TTC549 (cell line): Measurements from ENCODE around the gene PCDHB6.
"Not testable (repeated sequence)": the region's sequence is repeated elsewhere in the genome, so short reads cannot be mapped to it uniquely, and the experiment has no call there.

Experiments
- FAIRE-seq: peaks from 2 replicates; lab custom pipeline; 2012; peaks lifted over from hg19 to GRCh38; lab: Jason Lieb, UNC

The PCDHB6 gene

GRCh38 chr5:141149812-141150211 is at the start of gene PCDHB6:
Gene PCDHB6, plus strand, starts transcription at chr5:141150057. Its CDS starts 201 bp downstream, at chr5:141150258.
- FAIRE-seq = no peak

- no peak for FAIRE-seq
Measured at GRCh38 chr5:141100243-141100805, 49.5 kb upstream of the PCDHB6 start, which contains the start of gene PCDHB3. Gene PCDHB3, plus strand, starts transcription at chr5:141100473. Its CDS starts 177 bp downstream, at chr5:141100650.

DNA sequence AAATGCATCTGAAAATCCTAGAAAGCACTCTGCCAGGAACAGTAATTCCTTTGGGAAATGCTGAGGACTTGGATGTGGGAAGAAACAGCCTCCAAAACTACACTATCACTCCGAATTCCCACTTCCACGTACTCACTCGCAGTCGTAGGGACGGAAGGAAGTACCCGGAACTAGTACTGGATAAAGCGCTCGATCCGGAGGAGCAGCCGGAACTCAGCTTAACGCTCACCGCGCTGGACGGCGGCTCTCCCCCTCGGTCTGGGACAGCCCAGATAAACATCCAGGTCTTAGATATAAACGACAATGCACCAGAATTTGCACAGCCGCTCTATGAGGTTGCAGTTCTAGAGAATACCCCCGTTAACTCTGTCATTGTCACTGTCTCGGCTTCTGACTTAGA is 48.8 kb upstream of the PCDHB6 start:
- no peak for FAIRE-seq

GRCh38 chr5:141102070-141102469 is 47.8 kb upstream of the PCDHB6 start:
- FAIRE-seq = not testable (repeated sequence)

DNA sequence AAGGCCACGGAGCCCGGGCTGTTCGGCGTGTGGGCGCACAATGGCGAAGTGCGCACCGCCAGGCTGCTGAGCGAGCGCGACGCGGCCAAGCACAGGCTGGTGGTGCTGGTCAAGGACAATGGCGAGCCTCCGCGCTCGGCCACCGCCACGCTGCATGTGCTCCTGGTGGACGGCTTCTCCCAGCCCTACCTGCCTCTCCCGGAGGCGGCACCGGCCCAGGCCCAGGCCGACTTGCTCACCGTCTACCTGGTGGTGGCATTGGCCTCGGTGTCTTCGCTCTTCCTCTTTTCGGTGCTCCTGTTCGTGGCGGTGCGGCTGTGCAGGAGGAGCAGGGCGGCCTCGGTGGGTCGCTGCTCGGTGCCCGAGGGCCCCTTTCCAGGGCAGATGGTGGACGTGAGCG is 47.4 kb upstream of the PCDHB6 start:
- FAIRE-seq = not testable (repeated sequence)

GRCh38 chr5:141105350-141105749 is 44.5 kb upstream of the PCDHB6 start:
- FAIRE-seq = no peak

- no peak for FAIRE-seq
Measured at GRCh38 chr5:141119250-141119649, 30.6 kb upstream of the PCDHB6 start.

- no peak for FAIRE-seq
Measured at GRCh38 chr5:141121563-141121962, 28.3 kb upstream of the PCDHB6 start, which contains the start of gene PCDHB4. Gene PCDHB4, plus strand, starts transcription at chr5:141121818. Its CDS starts 181 bp downstream, at chr5:141121999.

DNA sequence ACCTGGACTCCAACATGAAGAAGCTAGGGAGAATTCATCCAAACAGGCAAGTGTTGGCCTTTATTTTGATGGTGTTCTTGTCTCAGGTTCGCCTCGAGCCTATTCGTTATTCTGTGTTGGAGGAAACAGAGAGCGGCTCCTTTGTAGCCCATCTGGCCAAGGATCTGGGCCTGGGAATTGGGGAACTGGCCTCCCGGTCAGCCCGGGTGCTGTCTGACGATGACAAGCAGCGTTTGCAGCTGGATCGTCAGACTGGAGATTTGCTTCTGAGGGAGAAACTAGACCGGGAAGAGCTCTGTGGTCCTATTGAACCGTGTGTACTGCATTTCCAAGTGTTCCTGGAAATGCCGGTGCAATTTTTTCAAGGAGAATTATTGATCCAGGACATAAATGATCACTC is 27.9 kb upstream of the PCDHB6 start:
- FAIRE-seq = no peak

- not testable (repeated sequence) for FAIRE-seq
Measured at GRCh38 chr5:141123396-141124135, 26.3 kb upstream of the PCDHB6 start.

DNA sequence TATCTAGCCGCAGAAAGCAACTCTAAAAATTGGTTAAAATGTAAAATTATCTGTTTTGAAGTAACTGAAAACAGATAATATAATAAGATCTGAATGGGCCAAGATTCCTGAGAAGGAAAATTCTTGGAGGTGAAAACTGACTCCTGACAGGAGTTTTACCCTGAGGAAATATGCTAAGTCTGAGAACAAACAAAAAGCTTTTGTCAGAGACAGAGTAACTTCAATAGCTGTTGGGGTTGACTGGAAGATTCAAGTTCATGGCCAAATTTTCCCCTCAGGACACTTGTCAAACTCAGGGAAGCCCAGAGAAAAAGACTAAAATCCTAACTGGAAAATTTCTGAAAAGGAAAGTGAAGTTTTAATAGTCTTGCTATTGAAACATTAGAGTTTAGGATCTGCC is 22.6 kb upstream of the PCDHB6 start:
- no peak for FAIRE-seq

DNA sequence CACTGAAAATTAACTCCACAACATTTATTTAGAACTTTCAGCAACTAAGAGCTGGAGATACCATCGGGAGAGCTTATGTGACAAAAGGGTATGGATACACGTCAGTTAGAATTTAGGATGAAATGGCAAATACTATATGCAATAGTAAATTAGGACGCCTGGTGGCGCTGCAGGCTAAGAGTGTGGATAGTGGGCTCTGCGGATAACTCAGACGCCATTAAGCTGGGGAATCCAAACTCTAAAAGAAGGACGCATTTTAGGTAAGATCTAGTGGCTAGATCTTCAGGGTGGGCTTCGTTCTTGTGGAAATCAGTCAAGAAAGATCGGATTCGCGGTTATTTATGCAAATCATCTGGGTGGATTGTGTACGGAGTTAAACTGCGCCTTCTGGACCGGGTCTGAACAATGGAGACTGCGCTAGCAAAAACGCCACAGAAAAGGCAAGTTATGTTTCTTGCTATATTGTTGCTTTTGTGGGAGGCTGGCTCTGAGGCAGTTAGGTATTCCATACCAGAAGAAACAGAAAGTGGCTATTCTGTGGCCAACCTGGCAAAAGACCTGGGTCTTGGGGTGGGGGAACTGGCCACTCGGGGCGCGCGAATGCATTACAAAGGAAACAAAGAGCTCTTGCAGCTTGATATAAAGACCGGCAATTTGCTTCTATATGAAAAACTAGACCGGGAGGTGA is 14.7 kb upstream of the PCDHB6 start, which contains the start of gene PCDHB5:
Gene PCDHB5 (plus strand): TSS at position 177 of the 688 bp plus-strand sequence. CDS start 229 bp downstream, at position 406.
- FAIRE-seq = no peak

- no peak for FAIRE-seq
Measured at GRCh38 chr5:141135718-141136266, 14.1 kb upstream of the PCDHB6 start.

- not testable (repeated sequence) for FAIRE-seq
Measured at GRCh38 chr5:141137346-141137745, 12.5 kb upstream of the PCDHB6 start.

DNA sequence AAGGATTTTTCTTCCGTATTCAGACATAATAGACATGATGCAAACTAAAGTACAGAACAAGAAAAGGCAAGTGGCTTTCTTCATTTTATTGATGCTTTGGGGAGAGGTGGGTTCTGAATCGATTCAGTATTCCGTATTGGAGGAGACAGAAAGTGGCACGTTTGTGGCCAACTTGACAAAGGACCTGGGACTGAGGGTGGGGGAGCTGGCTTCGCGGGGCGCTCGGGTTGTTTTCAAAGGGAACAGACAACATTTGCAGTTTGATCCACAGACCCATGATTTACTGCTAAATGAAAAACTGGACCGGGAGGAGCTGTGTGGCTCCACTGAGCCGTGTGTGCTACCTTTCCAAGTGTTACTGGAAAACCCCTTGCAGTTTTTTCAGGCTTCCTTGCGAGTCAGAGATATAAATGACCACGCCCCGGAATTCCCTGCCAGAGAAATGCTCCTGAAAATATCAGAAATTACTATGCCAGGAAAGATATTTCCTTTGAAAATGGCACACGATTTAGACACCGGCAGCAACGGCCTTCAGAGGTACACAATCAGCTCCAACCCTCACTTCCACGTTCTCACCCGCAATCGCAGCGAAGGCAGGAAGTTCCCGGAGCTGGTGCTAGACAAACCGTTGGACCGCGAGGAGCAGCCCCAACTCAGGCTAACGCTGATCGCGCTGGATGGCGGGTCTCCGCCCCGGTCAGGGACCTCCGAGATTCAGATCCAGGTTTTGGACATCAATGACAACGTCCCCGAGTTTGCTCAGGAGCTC is 551 bp downstream of the PCDHB6 start:
- FAIRE-seq = no peak

GRCh38 chr5:141150993-141151325 is 1.1 kb downstream of the PCDHB6 start:
- FAIRE-seq = no peak

GRCh38 chr5:141151632-141152031 is 1.8 kb downstream of the PCDHB6 start:
- not testable (repeated sequence) for FAIRE-seq

GRCh38 chr5:141152096-141152495 is 2.2 kb downstream of the PCDHB6 start:
- FAIRE-seq = not testable (repeated sequence)

DNA sequence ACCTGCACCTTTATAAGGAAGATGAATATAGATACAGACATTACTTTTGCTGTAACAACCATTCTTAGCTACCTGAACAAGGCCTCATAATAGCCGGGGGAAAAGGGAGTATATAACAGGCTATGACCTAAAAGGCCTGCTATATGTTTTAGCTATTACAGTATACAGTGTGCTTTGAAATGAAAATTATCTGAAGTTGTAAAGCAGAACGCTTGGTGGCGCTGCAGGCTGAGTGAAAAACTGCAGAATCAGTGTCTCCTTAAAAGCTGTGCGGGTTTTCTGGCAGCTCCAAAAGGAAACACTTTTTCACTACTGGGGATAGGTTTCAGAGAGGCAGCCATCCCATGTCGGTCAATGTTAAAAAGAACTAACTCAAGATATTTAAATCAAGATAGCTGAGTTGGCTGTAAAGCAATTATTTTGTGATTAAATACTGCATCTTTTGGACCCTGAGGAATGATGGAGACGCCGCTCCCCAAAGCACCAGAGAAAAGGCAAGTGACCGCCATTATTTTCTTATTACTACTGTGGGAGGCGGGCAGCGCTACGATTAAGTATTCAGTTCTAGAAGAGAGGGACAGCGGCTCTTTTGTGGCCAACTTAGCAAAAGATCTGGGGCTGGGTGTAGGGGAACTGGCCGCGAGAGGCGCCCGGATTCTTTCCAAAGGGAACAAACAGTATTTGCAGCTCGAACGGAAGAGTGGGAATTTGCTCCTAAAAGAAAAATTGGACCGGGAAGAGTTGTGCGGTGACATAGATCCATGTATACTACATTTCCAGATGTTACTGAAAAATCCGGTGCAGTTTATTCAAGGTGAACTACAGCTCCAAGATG is 5.9 kb downstream of the PCDHB6 start:
- no peak for FAIRE-seq

GRCh38 chr5:141157356-141157755 is 7.5 kb downstream of the PCDHB6 start:
- FAIRE-seq = not testable (repeated sequence)

- FAIRE-seq = not testable (repeated sequence)
Measured at GRCh38 chr5:141157901-141158300, 8.0 kb downstream of the PCDHB6 start.
